SK-N-SH (cell line): Measurements from ENCODE around the gene ZNF30. TPM values are rescaled to one million over a fixed set of nuclear protein-coding genes. Genes with fewer than 3 reads are reported as not detected.
"Not testable (repeated sequence)": the region's sequence is repeated elsewhere in the genome, so short reads cannot be mapped to it uniquely, and the experiment has no call there.

Experiments used
- CTCF ChIA-PET: fragments of 300-600, 350-600 bp; formaldehyde crosslinking; extraction: SDS; loops from one replicate; lab custom pipeline; 2021; lab: Yijun Ruan, JAX
- POLR2A ChIA-PET: fragments of 350-600 bp; sonication (Branson Sonifier 250); formaldehyde crosslinking; extraction: SDS; loops from one replicate; lab custom pipeline; 2020; ENCODE audit warnings: antibody characterized with exemption, inconsistent platforms; lab: Yijun Ruan, JAX
- DNase-seq: peaks from one replicate; pipeline ENCODE4 v3.0.0; 2012
- H2AFZ ChIP-seq: fragments of 200-600 bp; sonication (generic); 2 replicates; pipeline ENCODE4 v1.8.1; 2016; ENCODE audit warnings: antibody characterized with exemption, mild to moderate bottlenecking, low read depth
- H3F3A ChIP-seq: fragments of 200-600 bp; sonication (generic); replicated peaks from 2 replicates; pipeline ENCODE3; 2016; ENCODE audit warnings: antibody characterized with exemption, mild to moderate bottlenecking; ENCODE audit not compliant: insufficient read depth
- H3K27ac ChIP-seq, 2 experiments: fragments of 200-500 bp in 1 of 2; fragments of 200-600 bp in 1 of 2; sonication (Bioruptor generic) in 1 of 2; sonication (generic), shearing (Covaris generic) in 1 of 2; 2 replicates each; pipeline versions ENCODE4 v1.5.1 to v1.6.1; 2014 to 2016; ENCODE audit warnings: low read depth in 2 of 2, inconsistent platforms in 1 of 2, low read length in 1 of 2, mild to moderate bottlenecking in 1 of 2, mixed read lengths in 1 of 2
- H3K27me3 ChIP-seq: fragments of 200-600 bp; sonication (generic), shearing (Covaris generic); 2 replicates; pipeline ENCODE4 v1.6.1; 2016; ENCODE audit warnings: mixed run types; ENCODE audit not compliant: insufficient read depth
- H3K36me3 ChIP-seq, 2 experiments: fragments of 200-500 bp in 1 of 2; fragments of 200-600 bp in 1 of 2; sonication (Bioruptor generic) in 1 of 2; sonication (generic) in 1 of 2; replicated peaks in 1 of 2; 2 replicates each; pipeline versions ENCODE3 to v1.5.1; 2014 to 2016; ENCODE audit warnings: low read length in 1 of 2, mild to moderate bottlenecking in 1 of 2; ENCODE audit not compliant: insufficient read depth in 2 of 2, control insufficient read depth in 1 of 2
- H3K4me1 ChIP-seq, 2 experiments: fragments of 200-500 bp in 1 of 2; fragments of 200-600 bp in 1 of 2; sonication (Bioruptor generic) in 1 of 2; sonication (generic), shearing (Covaris generic) in 1 of 2; 2 replicates each; pipeline versions ENCODE4 v1.5.1 to v1.6.1; 2014 to 2016; ENCODE audit warnings: low read depth in 1 of 2, low read length in 1 of 2, mixed run types in 1 of 2; ENCODE audit not compliant: insufficient read depth in 2 of 2, control insufficient read depth in 1 of 2
- H3K4me2 ChIP-seq: fragments of 200-600 bp; sonication (generic), shearing (Covaris generic); 2 replicates; pipeline ENCODE4 v1.6.1; 2017; ENCODE audit warnings: mixed run types
- H3K4me3 ChIP-seq, 2 experiments: fragments of 200-500 bp in 1 of 2; fragments of 200-600 bp in 1 of 2; sonication (Bioruptor generic) in 1 of 2; sonication (generic), shearing (Covaris generic) in 1 of 2; 2 replicates each; pipeline versions ENCODE4 v1.5.1 to v1.8.1; 2014 to 2016; ENCODE audit warnings: low read depth in 2 of 2, inconsistent platforms in 1 of 2, low read length in 1 of 2, mild to moderate bottlenecking in 1 of 2, mixed read lengths in 1 of 2, moderate library complexity in 1 of 2
- H3K79me2 ChIP-seq: fragments of 200-600 bp; sonication (generic); 2 replicates; pipeline ENCODE4 v1.8.1; 2017; ENCODE audit warnings: mild to moderate bottlenecking; ENCODE audit not compliant: insufficient read depth
- H3K9ac ChIP-seq: fragments of 200-600 bp; sonication (generic); 2 replicates; pipeline ENCODE4 v1.6.1; 2017; ENCODE audit warnings: mixed run types
- H3K9me2 ChIP-seq: fragments of 200-600 bp; sonication (generic); 2 replicates; pipeline ENCODE4 v1.6.1; 2017; ENCODE audit warnings: mixed run types
- H3K9me3 ChIP-seq: fragments of 200-600 bp; sonication (generic); 2 replicates; pipeline ENCODE4 v1.6.1; 2017; ENCODE audit warnings: mixed run types, mild to moderate bottlenecking, moderate library complexity
- H4K20me1 ChIP-seq: fragments of 200-600 bp; sonication (generic); 2 replicates; pipeline ENCODE4 v1.6.1; 2017; ENCODE audit warnings: mild to moderate bottlenecking, mixed run types; ENCODE audit not compliant: insufficient read depth
- CHD2 ChIP-seq: fragments of 150-350 bp; IDR thresholded peaks from 2 replicates; pipeline ENCODE4 v1.6.1; 2018; ENCODE audit warnings: low read length; ENCODE audit not compliant: partially characterized antibody
- ELF1 ChIP-seq: IDR thresholded peaks from 2 replicates; pipeline ENCODE4 v1.4.0; 2012
- EP300 ChIP-seq, 2 experiments: IDR thresholded peaks; 2 replicates each; pipeline versions ENCODE4 v1.4.0 to v1.6.1; 2012; ENCODE audit warnings: borderline replicate concordance in 1 of 2, low read depth in 1 of 2, low read length in 1 of 2
- EZH2phosphoT487 ChIP-seq: fragments of 200-600 bp; sonication (generic); IDR thresholded peaks from 2 replicates; pipeline ENCODE4 v1.6.1; 2017; ENCODE audit warnings: low read depth, mixed run types, mild to moderate bottlenecking, antibody characterized with exemption, moderate library complexity, borderline replicate concordance
- GATA2 ChIP-seq: sonication (generic); formaldehyde crosslinking; IDR thresholded peaks from 2 replicates; pipeline ENCODE4 v1.5.0; 2020; ENCODE audit warnings: mild to moderate bottlenecking, missing genetic modification reagents
- JUND ChIP-seq: IDR thresholded peaks from 2 replicates; pipeline ENCODE4 v1.4.0; 2012
- MEF2A ChIP-seq: IDR thresholded peaks from 2 replicates; pipeline ENCODE4 v1.4.0; 2012; ENCODE audit warnings: low read depth, borderline replicate concordance
- MXI1 ChIP-seq: IDR thresholded peaks from 2 replicates; pipeline ENCODE4 v1.6.1; 2012; ENCODE audit warnings: mild to moderate bottlenecking, low read depth, low read length, improper control_type of control experiment
- RFX5 ChIP-seq: IDR thresholded peaks from 2 replicates; pipeline ENCODE4 v1.6.1; 2012; ENCODE audit warnings: mild to moderate bottlenecking, improper control_type of control experiment, low read length
- RXRA ChIP-seq: IDR thresholded peaks from 2 replicates; pipeline ENCODE4 v1.4.0; 2012; ENCODE audit warnings: low read depth, mild to moderate bottlenecking, borderline replicate concordance
- SIN3A ChIP-seq: IDR thresholded peaks from 2 replicates; pipeline ENCODE4 v1.6.1; 2012; ENCODE audit warnings: low read depth, mild to moderate bottlenecking, low read length, moderate library complexity, borderline replicate concordance
- SMC3 ChIP-seq: IDR thresholded peaks from 2 replicates; pipeline ENCODE4 v1.6.1; 2012; ENCODE audit warnings: low read depth, low read length, improper control_type of control experiment
- TCF12 ChIP-seq: IDR thresholded peaks from 2 replicates; pipeline ENCODE4 v1.4.0; 2012
- YY1 ChIP-seq: IDR thresholded peaks from 2 replicates; pipeline ENCODE4 v1.4.0; 2012; ENCODE audit warnings: low read depth, mild to moderate bottlenecking
- WGBS: methylation state at CpG from one replicate; pipeline ENCODE4 v1.1.6; 2017; ENCODE audit warnings: low lambda C conversion rate; 5-methylcytosine and 5-hydroxymethylcytosine counted together
- polyA plus RNA-seq, 3 experiments: library from polyadenylated mRNA; depleted of rRNA; stranded (reverse); fragments of >200 nt; gene quantifications; 2 replicates each; pipeline ENCODE4 v1.2.3, GENCODE V29; 2012
- TF ChIP-seq, protein P1 (sequence below): IDR thresholded peaks from 2 replicates; pipeline ENCODE4 v1.4.0; 2012; ENCODE audit warnings: low read depth
- TF ChIP-seq, protein P2 (sequence below): IDR thresholded peaks from 2 replicates; pipeline ENCODE4 v1.4.0; 2012; ENCODE audit warnings: low read depth, borderline replicate concordance
- TF ChIP-seq, protein P3 (sequence below): IDR thresholded peaks from 2 replicates; pipeline ENCODE4 v1.4.0; 2012; ENCODE audit warnings: low read depth, borderline replicate concordance
- TF ChIP-seq, protein P4 (sequence below): IDR thresholded peaks from 2 replicates; pipeline ENCODE4; 2012

The ZNF30 gene
- polyA plus RNA-seq, 1 of the 3 experiments (the other 2 are of a cell fraction), result 1.7 TPM

DNA sequence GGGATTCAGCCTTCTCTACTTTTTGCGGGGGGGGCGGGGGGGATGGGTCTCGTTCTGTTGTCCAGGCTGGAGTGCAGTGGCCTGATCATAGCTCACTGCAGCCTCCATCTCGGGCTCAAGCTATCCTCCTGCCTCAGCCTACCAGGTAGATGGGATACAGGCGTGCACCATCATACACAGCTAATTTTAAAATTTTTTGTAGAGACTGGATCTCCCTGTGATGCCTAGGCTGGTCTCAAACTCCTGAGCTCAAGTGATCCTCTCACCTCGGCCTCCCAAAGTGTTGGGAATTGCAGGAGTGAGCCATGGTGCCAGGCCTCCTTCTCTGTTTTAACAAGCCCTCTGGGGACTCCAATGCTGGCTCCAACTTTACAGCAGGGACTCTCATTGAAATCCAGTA lies 37.9 kb downstream of the ZNF30 start:
- no peaks in the 10 kb centered on the region for H3F3A ChIP-seq
- H3K4me3 ChIP-seq, result peak overlapping the region in 1 of 2 experiments; percentile 95; a peak in 2 of 4 replicates
- peaks cover 3 to 11% of the 10 kb centered on the region in 2 experiments for H3K36me3 ChIP-seq
- TF ChIP-seq SIN3A (no peak), GATA2 (CRISPR knock-in tag) (no peak), RFX5 (no peak), YY1 (no peak), ELF1 (no peak), TCF12 (no peak)
- TF ChIP-seq, protein P1, sequence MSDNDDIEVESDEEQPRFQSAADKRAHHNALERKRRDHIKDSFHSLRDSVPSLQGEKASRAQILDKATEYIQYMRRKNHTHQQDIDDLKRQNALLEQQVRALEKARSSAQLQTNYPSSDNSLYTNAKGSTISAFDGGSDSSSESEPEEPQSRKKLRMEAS, result no peak
- TF ChIP-seq, protein P2, sequence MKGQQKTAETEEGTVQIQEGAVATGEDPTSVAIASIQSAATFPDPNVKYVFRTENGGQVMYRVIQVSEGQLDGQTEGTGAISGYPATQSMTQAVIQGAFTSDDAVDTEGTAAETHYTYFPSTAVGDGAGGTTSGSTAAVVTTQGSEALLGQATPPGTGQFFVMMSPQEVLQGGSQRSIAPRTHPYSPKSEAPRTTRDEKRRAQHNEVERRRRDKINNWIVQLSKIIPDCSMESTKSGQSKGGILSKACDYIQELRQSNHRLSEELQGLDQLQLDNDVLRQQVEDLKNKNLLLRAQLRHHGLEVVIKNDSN, result no peak
- no peak overlapping the region for H3K4me2 ChIP-seq
- ChIA-PET CTCF (interaction anchor here (1.1 to 4.0 kb wide), 2 partner anchors 8 to 80 kb away, joined by 3 to 32 read pairs; no protein-coding TSS in a partner anchor), POLR2A (interaction anchor here (0.6 kb wide), 1 partner anchor 211 kb away, joined by 4 read pairs; no protein-coding TSS in a partner anchor)
- no peaks in the 10 kb centered on the region for H3K27me3 ChIP-seq
- H3K9ac ChIP-seq, result no peak overlapping the region
- no peaks in the 10 kb centered on the region for H3K9me2 ChIP-seq
- no peak overlapping the region for H3K27ac ChIP-seq
- H3K79me2 ChIP-seq, result peaks cover 23% of the 10 kb centered on the region; the same call in 1 of the 2 replicates
- H4K20me1 ChIP-seq, result no peaks in the 10 kb centered on the region
- 54% methylated on average over 6 of the region's 6 CpGs for WGBS
- H3K9me3 ChIP-seq, result no peaks in the 10 kb centered on the region
- no peak overlapping the region for H2AFZ ChIP-seq
- H3K4me1 ChIP-seq, result peaks cover 0 to 21% of the 10 kb centered on the region in 2 experiments; a peak in 2 of 4 replicates
- no peak for DNase-seq

DNA sequence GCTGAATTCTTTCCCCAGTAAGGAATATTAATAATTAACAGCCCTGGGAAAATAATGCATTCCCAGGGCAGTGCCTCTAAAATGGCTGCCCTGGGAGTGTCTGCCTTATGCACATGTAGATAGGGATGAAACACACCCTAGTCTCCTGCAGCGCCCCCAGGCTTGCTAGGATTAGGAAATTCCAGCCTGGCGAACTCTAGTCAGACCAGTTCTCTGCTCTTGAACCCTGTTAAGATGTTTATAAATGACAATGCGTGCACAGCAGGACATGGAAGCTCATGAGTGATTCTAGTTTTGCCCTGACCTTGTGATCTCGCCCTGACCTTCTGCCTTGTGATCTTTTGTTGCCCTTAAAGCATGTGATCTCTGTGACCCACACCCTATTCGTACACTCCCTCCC lies 38.8 kb downstream of the ZNF30 start:
- Histone ChIP-seq H3K4me1 (peaks cover 0 to 21% of the 10 kb centered on the region in 2 experiments; a peak in 2 of 4 replicates), H3K79me2 (peaks cover 23% of the 10 kb centered on the region; the same call in 1 of the 2 replicates)
- POLR2A ChIA-PET, H3K9ac ChIP-seq, H4K20me1 ChIP-seq, H3K4me2 ChIP-seq, H3K36me3 ChIP-seq, H2AFZ ChIP-seq, H3F3A ChIP-seq, H3K27me3 ChIP-seq, H3K9me3 ChIP-seq, H3K9me2 ChIP-seq, H3K4me3 ChIP-seq, H3K27ac ChIP-seq, DNase-seq: not testable (repeated sequence)
- CTCF ChIA-PET, result interaction anchor here (1.1 kb wide), 1 partner anchor 79 kb away, joined by 3 read pairs; no protein-coding TSS in a partner anchor
- 52% methylated on average over 5 of the region's 5 CpGs for WGBS

DNA sequence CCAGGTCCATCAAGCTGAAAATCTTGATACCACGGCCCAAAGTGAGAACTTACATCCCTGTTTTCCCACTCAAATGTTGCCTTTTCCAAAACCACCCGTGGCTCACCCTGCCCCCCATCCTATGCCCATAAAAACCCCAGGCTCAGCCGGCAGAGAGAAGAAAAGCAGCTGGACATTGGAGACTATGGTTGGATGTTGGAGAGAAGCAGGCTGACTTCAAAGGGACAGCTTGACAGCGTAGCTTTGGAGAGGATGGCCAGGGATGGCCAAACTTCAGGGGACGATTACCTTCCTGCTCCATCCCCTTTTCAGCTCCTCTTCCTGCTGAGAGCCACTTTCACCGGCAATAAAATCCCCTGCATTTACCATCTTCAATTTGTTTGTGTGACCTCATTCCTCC lies 40.8 kb downstream of the ZNF30 start:
- Histone ChIP-seq H3K27ac (no peak overlapping the region), H3K9me2 (no peaks in the 10 kb centered on the region), H4K20me1 (no peaks in the 10 kb centered on the region), H3K4me3 (no peak overlapping the region), H3K4me2 (no peak overlapping the region), H3F3A (no peaks in the 10 kb centered on the region), H3K9ac (no peak overlapping the region), H3K4me1 (peaks cover 0 to 6% of the 10 kb centered on the region in 2 experiments; a peak in 2 of 4 replicates), H2AFZ (no peak overlapping the region), H3K79me2 (peaks cover 10% of the 10 kb centered on the region; the same call in 1 of the 2 replicates), H3K9me3 (no peaks in the 10 kb centered on the region), H3K36me3 (no peaks in the 10 kb centered on the region), H3K27me3 (peaks cover 6% of the 10 kb centered on the region; the same call in 1 of the 2 replicates)
- 31% methylated on average over 6 of the region's 6 CpGs for WGBS
- no peak for DNase-seq
- CTCF ChIA-PET, result interaction anchor here (1.0 to 2.0 kb wide), 4 partner anchors 60 to 99 kb away, joined by 3 to 6 read pairs (median 4); no protein-coding TSS in a partner anchor
- POLR2A ChIA-PET, result no interaction called here
- TF ChIP-seq, protein P3, sequence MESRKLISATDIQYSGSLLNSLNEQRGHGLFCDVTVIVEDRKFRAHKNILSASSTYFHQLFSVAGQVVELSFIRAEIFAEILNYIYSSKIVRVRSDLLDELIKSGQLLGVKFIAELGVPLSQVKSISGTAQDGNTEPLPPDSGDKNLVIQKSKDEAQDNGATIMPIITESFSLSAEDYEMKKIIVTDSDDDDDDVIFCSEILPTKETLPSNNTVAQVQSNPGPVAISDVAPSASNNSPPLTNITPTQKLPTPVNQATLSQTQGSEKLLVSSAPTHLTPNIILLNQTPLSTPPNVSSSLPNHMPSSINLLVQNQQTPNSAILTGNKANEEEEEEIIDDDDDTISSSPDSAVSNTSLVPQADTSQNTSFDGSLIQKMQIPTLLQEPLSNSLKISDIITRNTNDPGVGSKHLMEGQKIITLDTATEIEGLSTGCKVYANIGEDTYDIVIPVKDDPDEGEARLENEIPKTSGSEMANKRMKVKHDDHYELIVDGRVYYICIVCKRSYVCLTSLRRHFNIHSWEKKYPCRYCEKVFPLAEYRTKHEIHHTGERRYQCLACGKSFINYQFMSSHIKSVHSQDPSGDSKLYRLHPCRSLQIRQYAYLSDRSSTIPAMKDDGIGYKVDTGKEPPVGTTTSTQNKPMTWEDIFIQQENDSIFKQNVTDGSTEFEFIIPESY, result no peak
- TF ChIP-seq EP300 (IDR thresholded peaks at IDR 0.05; ENCODE audit: borderline replicate concordance in 1 of 2, low read depth in 1 of 2, low read length in 1 of 2) (no peak), EZH2phosphoT487 (no peak), TCF12 (no peak), MEF2A (no peak), YY1 (no peak), MXI1 (no peak), JUND (no peak), RXRA (no peak), SIN3A (no peak), CHD2 (no peak), SMC3 (no peak)
- TF ChIP-seq, protein P4, sequence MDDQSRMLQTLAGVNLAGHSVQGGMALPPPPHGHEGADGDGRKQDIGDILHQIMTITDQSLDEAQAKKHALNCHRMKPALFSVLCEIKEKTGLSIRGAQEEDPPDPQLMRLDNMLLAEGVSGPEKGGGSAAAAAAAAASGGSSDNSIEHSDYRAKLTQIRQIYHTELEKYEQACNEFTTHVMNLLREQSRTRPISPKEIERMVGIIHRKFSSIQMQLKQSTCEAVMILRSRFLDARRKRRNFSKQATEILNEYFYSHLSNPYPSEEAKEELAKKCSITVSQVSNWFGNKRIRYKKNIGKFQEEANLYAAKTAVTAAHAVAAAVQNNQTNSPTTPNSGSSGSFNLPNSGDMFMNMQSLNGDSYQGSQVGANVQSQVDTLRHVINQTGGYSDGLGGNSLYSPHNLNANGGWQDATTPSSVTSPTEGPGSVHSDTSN, result no peak
- TF ChIP-seq, protein P1, result no peak
